NCI-H2196 treated with DMSO at 0.1 percent for 48 hours (cell line): ENCODE measurements around the gene BHMT2.

Experiments
- DNase-seq: peaks from one replicate; lab custom pipeline; 2025; ENCODE audit not compliant: unreplicated experiment; lab: John Stamatoyannopoulos, UW

The BHMT2 gene

DNA sequence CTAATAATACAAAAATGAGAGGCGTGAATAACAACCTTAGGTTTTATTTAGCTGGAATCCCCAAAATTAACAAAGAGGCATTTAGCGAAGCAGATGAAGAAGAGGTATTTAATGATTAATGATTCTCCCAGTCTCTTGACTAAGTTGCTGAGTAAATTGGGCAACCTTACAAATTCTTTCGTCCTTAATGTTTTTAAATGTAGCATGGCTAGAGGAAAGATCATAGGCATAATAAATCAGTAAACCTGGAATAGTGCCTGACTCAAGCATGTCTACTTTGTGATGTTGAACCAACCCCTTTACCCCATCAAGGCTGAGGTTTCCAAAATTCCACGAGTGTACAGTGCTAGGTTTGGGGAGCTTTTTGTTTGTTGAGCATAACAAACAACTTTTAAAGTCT, 49.9 kb downstream of the BHMT2 start:
- DNase-seq, result no peak

DNA sequence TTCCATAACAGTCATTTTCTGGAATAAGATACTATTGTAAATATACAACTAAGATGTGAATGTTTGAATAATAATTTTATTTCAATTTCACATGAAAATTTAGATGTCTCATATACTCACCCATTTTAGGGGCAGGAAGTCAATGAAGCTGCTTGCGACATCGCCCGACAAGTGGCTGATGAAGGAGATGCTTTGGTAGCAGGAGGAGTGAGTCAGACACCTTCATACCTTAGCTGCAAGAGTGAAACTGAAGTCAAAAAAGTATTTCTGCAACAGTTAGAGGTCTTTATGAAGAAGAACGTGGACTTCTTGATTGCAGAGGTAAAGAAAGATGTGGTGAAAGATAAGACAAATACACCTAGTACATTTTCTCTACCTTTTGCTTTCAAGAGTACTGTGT, 50.7 kb downstream of the BHMT2 start:
- DNase-seq, result no peak

DNA sequence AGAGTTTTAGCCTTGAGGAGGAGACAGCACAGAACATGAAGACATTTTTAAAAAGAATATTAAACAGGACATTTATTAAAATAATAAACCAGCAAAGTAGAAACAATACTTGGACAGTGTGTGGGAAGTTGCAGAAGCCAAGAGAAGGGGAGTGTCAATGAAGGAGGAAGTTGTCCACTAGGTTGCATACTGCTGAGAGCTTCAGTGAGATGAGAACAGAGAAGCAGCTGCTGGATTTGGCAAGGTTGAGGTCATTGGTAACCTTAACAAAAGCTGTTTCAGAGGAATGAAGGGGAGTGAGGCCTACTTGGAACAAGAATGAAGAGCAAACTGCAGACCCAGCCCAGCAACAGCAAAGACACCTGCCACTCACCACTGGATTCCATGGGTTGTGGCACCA, 53.4 kb downstream of the BHMT2 start:
- no peak for DNase-seq

DNA sequence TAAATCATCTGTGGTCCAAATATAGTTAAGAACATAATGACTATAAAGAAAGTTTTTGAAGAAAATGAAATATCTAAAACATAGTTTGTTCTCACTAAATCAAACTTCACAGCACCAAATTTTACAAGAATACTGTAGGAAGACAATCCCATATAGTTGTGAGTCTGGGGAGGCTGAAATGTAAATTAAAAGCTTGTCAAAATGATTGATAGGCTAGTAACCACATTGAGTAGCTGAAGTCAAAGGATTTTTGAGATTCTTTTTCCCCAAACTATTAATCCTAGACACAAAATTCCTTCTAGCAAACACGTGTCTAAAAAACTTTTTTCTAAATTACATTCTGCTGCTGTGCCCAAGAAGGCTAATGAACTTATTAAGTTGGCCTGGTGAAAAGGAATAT, 55.0 kb downstream of the BHMT2 start:
- no peak for DNase-seq

DNA sequence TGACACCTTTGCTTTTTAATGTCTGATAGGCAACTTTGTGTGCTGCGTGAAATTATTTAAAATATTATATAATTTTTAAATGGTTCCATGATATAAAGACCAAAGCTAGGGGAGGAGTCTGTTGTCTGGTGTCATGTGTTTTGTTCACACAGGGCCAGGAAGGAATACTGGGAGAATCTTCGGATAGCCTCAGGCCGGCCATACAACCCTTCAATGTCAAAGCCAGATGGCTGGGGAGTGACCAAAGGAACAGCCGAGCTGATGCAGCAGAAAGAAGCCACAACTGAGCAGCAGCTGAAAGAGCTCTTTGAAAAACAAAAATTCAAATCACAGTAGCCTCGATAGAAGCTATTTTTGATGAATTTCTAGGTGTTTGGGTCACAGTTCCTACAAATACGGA, 61.2 kb downstream of the BHMT2 start:
- no peak for DNase-seq

DNA sequence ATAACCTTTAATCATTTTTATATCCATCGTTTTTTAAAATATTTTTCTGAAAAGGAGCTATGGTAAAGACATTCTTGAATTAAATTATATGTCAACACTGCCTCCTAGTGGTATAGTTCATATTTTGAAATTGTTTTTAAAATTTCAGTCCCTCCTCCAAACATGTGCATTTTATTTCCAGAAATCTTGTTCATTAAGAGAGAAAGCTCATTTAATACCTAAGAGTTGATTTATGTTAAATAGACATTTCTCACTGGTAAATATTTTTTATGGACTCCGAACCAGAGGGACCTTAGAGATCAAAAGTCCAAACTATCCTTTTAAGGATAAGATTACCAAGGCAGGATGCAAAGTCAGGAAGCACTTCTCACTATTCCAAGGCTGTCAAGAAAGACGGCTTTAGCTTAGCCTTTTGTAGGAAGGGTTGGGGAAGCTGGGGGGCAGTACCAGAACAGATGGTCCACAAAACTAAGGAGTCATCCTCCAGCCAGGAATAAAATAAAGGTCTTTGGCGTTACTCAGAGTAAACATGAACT, 63.6 kb downstream of the BHMT2 start:
- no peak for DNase-seq

DNA sequence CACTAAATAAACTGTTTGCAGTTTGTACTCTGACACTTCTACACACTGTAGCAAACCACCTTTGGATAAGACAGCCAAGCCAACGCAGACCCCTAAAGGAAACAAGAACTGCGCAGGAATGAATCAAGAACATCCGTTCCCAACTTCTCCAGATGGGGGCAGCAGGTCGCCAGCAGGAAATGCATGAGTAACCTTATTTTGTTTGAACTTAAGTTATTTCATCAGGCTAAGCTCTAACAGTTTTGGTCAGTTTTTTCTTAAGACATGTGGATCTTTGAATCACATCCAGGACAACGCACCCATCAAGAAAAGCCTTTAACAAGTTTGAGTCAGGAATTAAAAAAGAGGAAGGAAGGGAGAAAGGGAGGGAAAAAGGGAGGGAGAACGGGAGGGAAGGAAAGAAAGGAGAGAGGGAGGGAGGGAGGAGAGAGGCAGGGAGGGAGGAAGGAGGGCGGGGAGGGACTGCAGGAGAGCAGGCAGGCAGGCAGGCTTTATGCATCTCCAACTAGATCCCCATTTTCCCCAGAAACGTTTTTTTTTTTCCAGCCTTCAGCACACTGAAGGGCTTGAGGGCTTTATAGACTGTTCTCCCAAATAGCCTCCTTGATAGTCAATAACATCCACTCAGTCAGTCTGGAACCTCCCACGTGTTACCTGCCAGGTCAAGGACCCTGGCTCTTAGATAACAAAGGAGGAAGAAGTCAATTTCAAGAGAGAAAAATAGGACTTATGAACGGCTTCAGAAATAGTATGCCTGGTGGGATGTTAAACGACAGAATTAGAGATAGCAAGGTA, 64.3 kb downstream of the BHMT2 start:
- DNase-seq, result peak; percentile 13

DNA sequence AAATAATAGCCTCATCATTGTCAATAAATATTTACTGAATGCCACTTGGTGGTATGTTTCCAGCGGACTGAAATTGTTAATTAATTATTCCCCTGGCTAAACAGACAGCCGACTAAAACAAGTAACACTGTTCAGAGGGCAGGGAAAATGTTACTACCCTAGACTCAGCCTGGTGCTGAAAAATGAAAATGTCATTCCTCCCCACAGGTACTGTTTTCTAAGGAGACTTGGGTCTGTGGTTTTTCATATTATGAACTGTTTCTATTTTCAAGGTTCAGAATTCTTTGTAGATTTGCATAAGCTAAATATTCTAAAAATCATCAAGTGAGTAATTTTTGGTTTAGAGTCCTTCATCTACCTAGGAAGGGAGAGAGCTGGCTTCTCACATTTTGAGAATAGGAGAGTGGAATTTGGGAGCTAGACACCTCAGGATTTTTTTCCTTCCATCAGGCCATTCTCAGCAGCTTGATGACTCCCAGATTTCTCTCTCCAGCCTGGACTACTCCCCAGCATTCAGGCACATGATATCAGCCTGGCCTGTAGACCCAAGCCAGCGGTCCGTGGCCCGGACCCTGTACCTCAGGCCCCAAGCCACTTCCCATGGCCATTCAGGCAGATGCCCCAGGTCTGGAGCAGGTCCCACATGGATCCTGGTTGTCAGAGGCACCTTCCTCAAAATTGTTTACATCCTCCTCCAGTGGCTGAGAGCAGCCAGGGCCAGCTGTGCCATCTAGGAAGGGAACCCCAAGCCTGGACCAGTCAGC, 66.4 kb downstream of the BHMT2 start:
- no peak for DNase-seq

DNA sequence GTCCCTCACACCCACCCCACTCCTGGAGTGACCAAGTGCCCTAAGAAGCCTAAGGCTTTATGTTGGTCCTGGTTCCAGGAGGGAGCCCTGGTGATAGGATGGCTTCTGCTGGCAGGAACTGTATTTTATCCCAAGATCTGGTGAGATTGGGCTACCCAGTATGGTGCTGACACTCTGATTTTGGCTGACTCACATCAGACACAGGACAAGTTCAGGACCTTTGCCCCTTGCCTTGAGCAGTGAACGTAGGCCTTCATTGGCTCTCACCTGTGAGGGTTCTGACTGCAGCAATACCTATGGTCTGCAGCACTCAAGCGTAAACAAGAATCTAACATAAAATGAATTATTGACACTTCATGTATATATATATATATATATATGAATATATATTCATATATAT, 67.1 kb downstream of the BHMT2 start:
- no peak for DNase-seq
